Stimulated activated CD8-positive, alpha-beta memory T cell treated with anti-CD3 and anti-CD28 coated beads, Interleukin-7, amount 100 ng/mL, for 24 hours (primary cell): ENCODE results near the gene TMED8.

Source experiments
- DNase-seq: peaks from one replicate; pipeline ENCODE4 v3.0.0-alpha.2; 2020; ENCODE audit warnings: low read depth

The TMED8 gene

DNA sequence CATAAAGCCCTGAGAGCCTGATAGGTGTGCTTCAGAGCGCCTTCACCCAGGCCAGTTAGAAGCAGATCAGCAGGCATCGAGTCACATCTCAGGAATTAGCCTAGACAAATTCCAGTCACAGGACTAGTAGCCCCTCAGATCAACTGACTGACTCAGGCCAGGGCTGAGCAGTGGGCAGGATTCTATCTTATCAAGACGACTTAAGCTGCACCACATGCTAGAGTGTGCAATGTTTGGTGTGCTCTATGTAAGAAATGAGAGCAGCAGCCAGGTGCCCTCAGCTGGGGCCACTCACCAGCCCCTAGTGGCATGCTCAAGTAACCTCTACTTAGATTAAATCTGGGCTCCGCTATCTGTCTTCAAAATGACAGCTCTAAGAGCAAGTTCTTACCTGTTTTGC is 86.2 kb downstream of the TMED8 start:
- no peak for DNase-seq

DNA sequence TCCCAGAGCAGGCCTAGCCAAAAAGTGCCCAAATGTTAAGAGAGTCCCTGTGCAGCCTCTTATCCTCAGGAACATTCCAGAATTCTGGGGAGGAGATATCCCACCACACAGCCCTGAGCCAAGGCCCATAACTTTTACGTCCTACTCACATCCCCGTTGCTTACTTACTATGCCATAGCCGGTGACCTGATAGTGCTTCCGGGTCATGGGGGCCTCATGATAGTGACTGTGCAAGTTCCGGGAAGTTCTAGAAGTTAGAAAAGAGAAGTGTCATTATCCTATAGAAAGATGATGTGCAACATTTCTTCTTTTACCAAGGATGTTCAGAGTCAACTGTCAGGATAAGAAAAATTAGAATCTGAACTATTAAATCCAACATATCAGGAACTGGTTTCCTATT is 90.3 kb downstream of the TMED8 start:
- DNase-seq: no peak
